ENCODE measurements around the gene ASIC3. TPM values are rescaled to one million over a fixed set of nuclear protein-coding genes. Genes with fewer than 3 reads are reported as not detected.

Gene ASIC3
- polyA plus RNA-seq, 1 donor (not counting 4 experiments of a cell fraction or from before 2014, with no cell fraction given) = 0.35 TPM

DNA sequence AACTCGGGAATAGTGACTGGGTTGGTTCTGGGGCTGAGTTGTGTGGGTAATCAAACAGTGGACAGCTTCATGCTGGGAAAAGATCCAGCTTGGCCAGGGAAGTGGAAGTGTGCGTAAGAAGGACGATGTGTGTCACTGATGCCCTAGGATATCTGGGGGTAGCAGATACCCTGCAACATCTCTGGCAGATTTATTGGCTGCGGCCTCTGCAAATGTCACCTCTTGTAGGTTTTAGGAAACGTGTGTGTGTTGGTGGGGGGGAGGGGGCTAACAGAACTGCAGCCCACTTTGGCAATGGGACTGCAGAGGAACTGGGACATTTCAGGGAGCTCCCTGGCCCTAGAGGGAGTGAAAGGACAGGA lies 37.0 kb downstream of the ASIC3 start:
- H3K27me3 ChIP-seq (ENCODE audit: control insufficient read depth, extremely low read depth, insufficient read depth, low read length) = no peaks in the 10 kb centered on the region
- no peak overlapping the region for H3K4me3 ChIP-seq (ENCODE audit: control insufficient read depth in 2 of 3, extremely low read depth in 1 of 3, insufficient read depth in 2 of 3, low read depth in 1 of 3, low read length in 3 of 3)
- no peak overlapping the region for H3K9ac ChIP-seq (ENCODE audit: control insufficient read depth, extremely low read depth, insufficient read depth, low read length)
- H3K36me3 ChIP-seq (ENCODE audit: control insufficient read depth in 2 of 2, extremely low read depth in 1 of 2, insufficient read depth in 2 of 2, low read length in 2 of 2) = peaks cover 0 to 2% of the 10 kb centered on the region in 2 experiments
- H2AFZ ChIP-seq (ENCODE audit: control insufficient read depth, low read length) = no peak overlapping the region
- peaks cover 40% of the 10 kb centered on the region for H3K4me1 ChIP-seq (ENCODE audit: control insufficient read depth, extremely low read depth, insufficient read depth, low read length)
- FAIRE-seq (no peak), DNase-seq (ENCODE audit: low read depth, low spot score) (no peak)
- H3K9me1 ChIP-seq (ENCODE audit: control insufficient read depth, extremely low read depth, insufficient read depth, low read length) = no peaks in the 10 kb centered on the region
- H3K4me2 ChIP-seq (ENCODE audit: control insufficient read depth, extremely low read depth, insufficient read depth, low read depth, low read length) = no peak overlapping the region
- no peak overlapping the region for H3K27ac ChIP-seq (ENCODE audit: control insufficient read depth, insufficient read depth, low read length)
- H3K79me2 ChIP-seq (ENCODE audit: control insufficient read depth, insufficient read depth, low read length) = peaks cover 47% of the 10 kb centered on the region
- dilution Hi-C loops (cut with MboI; ENCODE audit: extremely low pct_ligation_motif_present, low sequenced_read_pairs) = no loop called here
- TF ChIP-seq EZH2 (IDR thresholded peaks at IDR 0.05; ENCODE audit: low read length) = no peak
- TF ChIP-seq, protein P1, sequence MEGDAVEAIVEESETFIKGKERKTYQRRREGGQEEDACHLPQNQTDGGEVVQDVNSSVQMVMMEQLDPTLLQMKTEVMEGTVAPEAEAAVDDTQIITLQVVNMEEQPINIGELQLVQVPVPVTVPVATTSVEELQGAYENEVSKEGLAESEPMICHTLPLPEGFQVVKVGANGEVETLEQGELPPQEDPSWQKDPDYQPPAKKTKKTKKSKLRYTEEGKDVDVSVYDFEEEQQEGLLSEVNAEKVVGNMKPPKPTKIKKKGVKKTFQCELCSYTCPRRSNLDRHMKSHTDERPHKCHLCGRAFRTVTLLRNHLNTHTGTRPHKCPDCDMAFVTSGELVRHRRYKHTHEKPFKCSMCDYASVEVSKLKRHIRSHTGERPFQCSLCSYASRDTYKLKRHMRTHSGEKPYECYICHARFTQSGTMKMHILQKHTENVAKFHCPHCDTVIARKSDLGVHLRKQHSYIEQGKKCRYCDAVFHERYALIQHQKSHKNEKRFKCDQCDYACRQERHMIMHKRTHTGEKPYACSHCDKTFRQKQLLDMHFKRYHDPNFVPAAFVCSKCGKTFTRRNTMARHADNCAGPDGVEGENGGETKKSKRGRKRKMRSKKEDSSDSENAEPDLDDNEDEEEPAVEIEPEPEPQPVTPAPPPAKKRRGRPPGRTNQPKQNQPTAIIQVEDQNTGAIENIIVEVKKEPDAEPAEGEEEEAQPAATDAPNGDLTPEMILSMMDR (optimal IDR thresholded peaks at IDR 0.05 in 1 of 3, IDR thresholded peaks at IDR 0.05 in 1 of 3, conservative IDR thresholded peaks at IDR 0.05 in 1 of 3; ENCODE audit: extremely low read depth in 1 of 3, insufficient read depth in 2 of 3, low read length in 3 of 3) = no peak
- no peaks in the 10 kb centered on the region for H3K9me3 ChIP-seq (ENCODE audit: control insufficient read depth, low read depth, low read length)
- no peaks in the 10 kb centered on the region for H4K20me1 ChIP-seq (ENCODE audit: control insufficient read depth, extremely low read depth, insufficient read depth, low read length)

DNA sequence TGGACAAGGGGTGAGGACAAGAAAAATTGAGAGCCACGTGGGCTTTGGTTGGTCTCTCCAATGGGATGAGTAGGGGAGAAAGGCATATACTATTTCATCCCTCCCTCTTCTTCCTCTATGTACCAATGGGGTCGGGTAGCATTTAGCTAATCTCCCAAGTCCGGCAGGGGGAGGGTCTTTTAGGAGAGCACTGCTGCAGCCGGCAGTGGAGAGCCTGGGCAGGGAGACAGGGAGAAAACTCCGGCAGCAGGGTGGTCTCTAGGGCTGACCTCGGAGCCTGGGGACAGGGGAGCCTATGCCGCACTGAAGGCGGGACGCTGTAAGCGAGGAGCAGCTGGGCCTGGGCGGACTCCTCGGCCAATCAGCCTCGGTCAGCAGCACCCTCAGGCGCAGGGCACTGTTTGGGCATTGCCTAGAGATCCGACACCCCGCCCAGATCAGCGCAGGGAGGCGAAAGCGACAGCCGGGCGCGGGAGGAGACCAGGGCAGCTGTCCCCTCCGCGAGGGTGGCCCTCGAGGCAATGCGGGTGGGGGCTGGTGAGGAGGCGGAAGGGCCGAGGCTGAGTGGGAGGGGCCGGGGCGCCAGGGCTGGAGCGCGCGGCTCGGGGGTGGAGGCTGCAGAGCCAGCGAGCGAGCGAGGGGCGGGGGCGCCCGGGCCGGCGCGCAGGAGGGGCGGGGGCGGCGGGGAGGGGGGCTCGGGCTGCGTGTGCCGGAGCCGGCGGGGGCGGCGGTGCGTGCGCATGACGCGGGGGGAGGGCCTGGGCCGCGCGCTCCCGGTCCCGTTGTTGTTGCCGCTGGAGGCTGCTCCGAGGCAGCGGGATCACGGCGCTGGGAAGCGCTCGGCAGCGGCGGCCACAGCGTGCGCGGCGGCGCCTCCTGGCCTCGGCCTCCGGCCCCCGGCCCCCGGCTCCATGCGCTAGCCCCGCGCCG lies 37.6 kb downstream of the ASIC3 start, which contains the start of gene AGAP3:
AGAP3 (plus strand) TSS at position 785 of the 930 bp plus-strand sequence. CDS start 267 bp downstream, outside the sequence.
- TF ChIP-seq, protein P1 (optimal IDR thresholded peaks at IDR 0.05 in 1 of 3, IDR thresholded peaks at IDR 0.05 in 1 of 3, conservative IDR thresholded peaks at IDR 0.05 in 1 of 3; ENCODE audit: extremely low read depth in 1 of 3, insufficient read depth in 2 of 3, low read length in 3 of 3) = no peak
- TF ChIP-seq EZH2 (IDR thresholded peaks at IDR 0.05; ENCODE audit: low read length) = no peak
- FAIRE-seq = no peak

More for the DNA sequence above, 37.6 kb downstream of the ASIC3 start, which contains the start of gene AGAP3:
- no peak for DNase-seq (ENCODE audit: low read depth, low spot score)
- Histone ChIP-seq H3K36me3 (ENCODE audit: control insufficient read depth in 2 of 2, extremely low read depth in 1 of 2, insufficient read depth in 2 of 2, low read length in 2 of 2) (peaks cover 0 to 2% of the 10 kb centered on the region in 2 experiments), H3K27me3 (ENCODE audit: control insufficient read depth, extremely low read depth, insufficient read depth, low read length) (no peaks in the 10 kb centered on the region), H3K9me1 (ENCODE audit: control insufficient read depth, extremely low read depth, insufficient read depth, low read length) (no peaks in the 10 kb centered on the region), H3K79me2 (ENCODE audit: control insufficient read depth, insufficient read depth, low read length) (peaks cover 51% of the 10 kb centered on the region), H2AFZ (ENCODE audit: control insufficient read depth, low read length) (peak within 1 kb of the TSS; percentile 46), H3K4me3 (ENCODE audit: control insufficient read depth in 2 of 3, extremely low read depth in 1 of 3, insufficient read depth in 2 of 3, low read depth in 1 of 3, low read length in 3 of 3) (peak within 1 kb of the TSS; percentile 80 to 90 (median 83)), H3K27ac (ENCODE audit: control insufficient read depth, insufficient read depth, low read length) (peak within 1 kb of the TSS; percentile 92), H3K4me1 (ENCODE audit: control insufficient read depth, extremely low read depth, insufficient read depth, low read length) (peaks cover 39% of the 10 kb centered on the region), H4K20me1 (ENCODE audit: control insufficient read depth, extremely low read depth, insufficient read depth, low read length) (no peaks in the 10 kb centered on the region), H3K9me3 (ENCODE audit: control insufficient read depth, low read depth, low read length) (no peaks in the 10 kb centered on the region), H3K4me2 (ENCODE audit: control insufficient read depth, extremely low read depth, insufficient read depth, low read depth, low read length) (peak within 1 kb of the TSS; percentile 99), H3K9ac (ENCODE audit: control insufficient read depth, extremely low read depth, insufficient read depth, low read length) (peak within 1 kb of the TSS; percentile 93)
- dilution Hi-C loops (cut with MboI; ENCODE audit: extremely low pct_ligation_motif_present, low sequenced_read_pairs) = no loop called here
